DOHH2 (cell line): ENCODE data around the gene COL23A1.

ENCODE experiments used
- H3F3A ChIP-seq: fragments of 200-600 bp; sonication (generic), shearing (Covaris generic); 2 replicates; pipeline ENCODE4 v1.6.0; 2016; ENCODE audit warnings: antibody characterized with exemption, mild to moderate bottlenecking; ENCODE audit not compliant: control insufficient read depth, insufficient read depth
- H3K27ac ChIP-seq: fragments of 200-600 bp; sonication (generic); 2 replicates; pipeline ENCODE4 v1.5.1; 2014; ENCODE audit warnings: low read depth, mild to moderate bottlenecking, low read length, moderate library complexity
- H3K27me3 ChIP-seq: fragments of 200-600 bp; sonication (generic); 2 replicates; pipeline ENCODE4 v1.6.1; 2014; ENCODE audit warnings: mild to moderate bottlenecking, low read length, mixed read lengths; ENCODE audit not compliant: control insufficient read depth
- H3K36me3 ChIP-seq: fragments of 200-600 bp; sonication (generic); 2 replicates; pipeline ENCODE4 v1.6.1; 2014; ENCODE audit warnings: mild to moderate bottlenecking, low read length, moderate library complexity, mixed read lengths; ENCODE audit not compliant: control insufficient read depth
- H3K4me1 ChIP-seq: fragments of 200-600 bp; sonication (generic); 2 replicates; pipeline ENCODE4 v1.6.1; 2014; ENCODE audit warnings: mild to moderate bottlenecking, low read length, mixed read lengths; ENCODE audit not compliant: control insufficient read depth
- H3K4me2 ChIP-seq: fragments of 200-600 bp; sonication (generic); 2 replicates; pipeline ENCODE4 v1.6.0; 2014; ENCODE audit warnings: mild to moderate bottlenecking, low read length, moderate library complexity
- H3K4me3 ChIP-seq: fragments of 200-600 bp; sonication (generic); 2 replicates; pipeline ENCODE4 v1.5.1; 2014; ENCODE audit warnings: mild to moderate bottlenecking, low read length, mixed read lengths
- H3K79me2 ChIP-seq: fragments of 200-600 bp; sonication (generic); 2 replicates; pipeline ENCODE4 v1.6.1; 2014; ENCODE audit warnings: mild to moderate bottlenecking, low read length, mixed read lengths; ENCODE audit not compliant: control insufficient read depth
- H3K9me2 ChIP-seq: fragments of 200-600 bp; sonication (generic); replicated peaks from 2 replicates; pipeline ENCODE4 v1.6.1; 2014; ENCODE audit warnings: mild to moderate bottlenecking, low read length, mixed read lengths; ENCODE audit not compliant: control insufficient read depth
- H3K9me3 ChIP-seq: fragments of 200-600 bp; sonication (generic); 2 replicates; pipeline ENCODE4 v1.6.1; 2014; ENCODE audit warnings: antibody characterized with exemption, low read length, mixed read lengths; ENCODE audit not compliant: control insufficient read depth, insufficient read depth
- H4K20me1 ChIP-seq: fragments of 200-600 bp; sonication (generic); 2 replicates; pipeline ENCODE4 v1.6.0; 2014; ENCODE audit warnings: low read depth, mild to moderate bottlenecking, antibody characterized with exemption, low read length, moderate library complexity; ENCODE audit not compliant: control insufficient read depth, insufficient read depth
- CTCF ChIP-seq: fragments of 200-600 bp; sonication (generic); IDR thresholded peaks from one replicate; pipeline ENCODE4 v1.5.1; 2014; ENCODE audit warnings: antibody characterized with exemption, mild to moderate bottlenecking, low read depth, low read length; ENCODE audit not compliant: poor library complexity, severe bottlenecking
- EZH2phosphoT487 ChIP-seq: fragments of 200-600 bp; sonication (generic); IDR thresholded peaks from 2 replicates; pipeline ENCODE4 v1.6.1; 2017; ENCODE audit warnings: borderline replicate concordance, mild to moderate bottlenecking, antibody characterized with exemption, low read length, moderate library complexity, mixed read lengths

The COL23A1 gene

DNA sequence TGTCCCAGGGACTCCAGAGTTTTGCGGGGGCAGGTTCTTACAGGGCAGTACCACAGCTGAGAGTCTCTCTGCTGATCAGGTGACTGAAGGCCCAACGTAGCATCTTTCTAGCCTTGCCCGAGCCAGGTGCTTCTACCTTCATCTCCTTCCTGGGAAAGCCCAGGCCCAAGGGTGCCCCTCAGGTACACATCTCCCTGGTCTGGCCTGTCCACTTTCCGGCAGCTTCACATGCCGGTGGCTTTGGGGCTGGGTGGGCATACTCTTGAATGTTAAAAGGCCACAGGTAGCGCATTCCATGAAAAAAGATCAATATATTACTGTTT, 351.9 kb downstream of the COL23A1 start:
- TF ChIP-seq CTCF = no peak
- TF ChIP-seq EZH2phosphoT487 = no peak
- Histone ChIP-seq H3K27ac (peak overlapping the region; percentile 88), H3K9me2 (no peaks in the 10 kb centered on the region), H3K9me3 (no peaks in the 10 kb centered on the region), H3K4me1 (peaks cover 76% of the 10 kb centered on the region), H3K27me3 (no peaks in the 10 kb centered on the region), H3F3A (peaks cover 34% of the 10 kb centered on the region), H3K79me2 (no peaks in the 10 kb centered on the region), H3K4me2 (peak overlapping the region; percentile 69), H3K36me3 (no peaks in the 10 kb centered on the region), H3K4me3 (peak overlapping the region; percentile 58), H4K20me1 (no peaks in the 10 kb centered on the region)

DNA sequence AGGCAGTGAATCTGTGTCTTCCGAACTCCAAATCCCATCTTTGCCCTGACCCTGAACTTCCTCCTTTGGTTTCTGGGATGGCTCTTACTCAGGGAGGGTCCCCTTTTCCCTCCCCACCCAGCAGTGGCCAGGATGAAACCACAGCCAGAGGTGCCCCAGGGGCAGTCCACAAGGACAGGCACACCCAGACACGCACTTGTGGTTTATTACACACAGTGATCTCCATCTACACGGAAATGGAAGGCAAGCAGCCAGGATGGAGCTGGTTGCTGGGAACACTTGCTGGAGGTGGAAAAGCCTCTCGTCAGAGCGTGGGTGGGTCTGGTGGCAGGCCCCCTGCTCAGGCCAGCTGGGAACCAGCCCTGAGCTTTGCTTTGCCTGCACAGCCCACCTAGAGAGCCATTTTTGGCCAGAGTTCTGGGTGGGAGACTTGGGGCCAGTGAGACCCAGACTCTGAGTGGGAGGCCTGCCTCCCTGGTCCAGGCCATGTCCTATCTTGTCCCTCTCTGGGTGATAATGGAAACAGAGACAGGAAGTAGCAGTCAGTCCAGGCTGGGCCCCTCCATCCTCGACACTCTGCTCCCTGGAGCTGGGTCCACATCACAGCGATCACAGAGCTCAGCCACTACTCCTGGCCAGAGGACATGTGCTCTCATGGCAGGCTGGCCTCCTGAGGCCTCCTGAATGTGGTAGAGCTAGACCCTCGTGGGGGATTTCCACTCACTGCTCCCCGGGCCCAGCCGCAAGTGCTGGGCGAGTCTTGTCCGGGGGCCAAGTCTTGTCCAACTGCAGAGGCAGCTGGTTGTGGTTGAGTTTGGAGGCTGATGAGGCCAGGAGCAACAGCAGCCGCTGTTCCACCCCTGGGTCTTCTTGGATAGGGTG, 352.5 kb downstream of the COL23A1 start:
- H3K4me2 ChIP-seq = peak overlapping the region; percentile 69
- no peaks in the 10 kb centered on the region for H4K20me1 ChIP-seq
- no peaks in the 10 kb centered on the region for H3K36me3 ChIP-seq
- no peak for TF ChIP-seq CTCF
- TF ChIP-seq EZH2phosphoT487 = no peak
- no peaks in the 10 kb centered on the region for H3K27me3 ChIP-seq
- peaks cover 82% of the 10 kb centered on the region for H3K4me1 ChIP-seq
- peaks cover 39% of the 10 kb centered on the region for H3F3A ChIP-seq
- no peaks in the 10 kb centered on the region for H3K9me3 ChIP-seq
- peak overlapping the region; percentile 58 for H3K4me3 ChIP-seq
- no peaks in the 10 kb centered on the region for H3K9me2 ChIP-seq
- H3K79me2 ChIP-seq = no peaks in the 10 kb centered on the region
- peak overlapping the region; percentile 88 for H3K27ac ChIP-seq

DNA sequence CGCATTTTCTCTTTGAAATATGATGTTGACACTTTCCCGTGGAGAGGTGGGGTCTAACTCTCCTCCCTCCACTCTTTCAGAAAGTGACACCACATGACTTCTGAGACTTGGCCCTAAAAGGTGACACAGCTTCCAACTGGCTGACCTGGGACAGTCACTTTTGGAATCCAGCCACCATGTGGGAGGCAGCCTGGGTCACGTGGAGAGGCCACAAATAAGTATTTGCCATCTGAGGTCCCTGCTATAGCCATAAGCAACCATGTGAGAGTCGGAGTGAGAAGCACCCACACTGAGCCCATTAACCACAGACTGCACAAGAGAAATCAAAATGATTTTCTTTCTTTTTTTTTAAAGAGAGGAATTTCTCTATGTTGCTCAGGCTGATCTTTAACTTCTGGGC, 353.5 kb downstream of the COL23A1 start:
- Histone ChIP-seq H3K27me3 (no peaks in the 10 kb centered on the region), H3K9me2 (no peaks in the 10 kb centered on the region), H3K4me2 (no peak overlapping the region), H3K4me1 (peaks cover 75% of the 10 kb centered on the region), H3K4me3 (no peak overlapping the region), H3K9me3 (no peaks in the 10 kb centered on the region), H3K27ac (no peak overlapping the region), H3K36me3 (peaks cover 5% of the 10 kb centered on the region), H3F3A (peaks cover 39% of the 10 kb centered on the region), H4K20me1 (peaks cover 2% of the 10 kb centered on the region; the same call in 1 of the 2 replicates), H3K79me2 (peaks cover 9% of the 10 kb centered on the region)
- TF ChIP-seq EZH2phosphoT487 (no peak), CTCF (no peak)
